HG03280 (cell line): ENCODE measurements around the gene RTF2.

Experiments used
- ATAC-seq: cut with Tn5 transposase; IDR thresholded peaks from one replicate; pipeline ENCODE4 v1.9.1; 2021; ENCODE audit warnings: mild to moderate bottlenecking, moderate library complexity; ENCODE audit not compliant: unreplicated experiment

Gene RTF2, protein sequence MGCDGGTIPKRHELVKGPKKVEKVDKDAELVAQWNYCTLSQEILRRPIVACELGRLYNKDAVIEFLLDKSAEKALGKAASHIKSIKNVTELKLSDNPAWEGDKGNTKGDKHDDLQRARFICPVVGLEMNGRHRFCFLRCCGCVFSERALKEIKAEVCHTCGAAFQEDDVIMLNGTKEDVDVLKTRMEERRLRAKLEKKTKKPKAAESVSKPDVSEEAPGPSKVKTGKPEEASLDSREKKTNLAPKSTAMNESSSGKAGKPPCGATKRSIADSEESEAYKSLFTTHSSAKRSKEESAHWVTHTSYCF

DNA sequence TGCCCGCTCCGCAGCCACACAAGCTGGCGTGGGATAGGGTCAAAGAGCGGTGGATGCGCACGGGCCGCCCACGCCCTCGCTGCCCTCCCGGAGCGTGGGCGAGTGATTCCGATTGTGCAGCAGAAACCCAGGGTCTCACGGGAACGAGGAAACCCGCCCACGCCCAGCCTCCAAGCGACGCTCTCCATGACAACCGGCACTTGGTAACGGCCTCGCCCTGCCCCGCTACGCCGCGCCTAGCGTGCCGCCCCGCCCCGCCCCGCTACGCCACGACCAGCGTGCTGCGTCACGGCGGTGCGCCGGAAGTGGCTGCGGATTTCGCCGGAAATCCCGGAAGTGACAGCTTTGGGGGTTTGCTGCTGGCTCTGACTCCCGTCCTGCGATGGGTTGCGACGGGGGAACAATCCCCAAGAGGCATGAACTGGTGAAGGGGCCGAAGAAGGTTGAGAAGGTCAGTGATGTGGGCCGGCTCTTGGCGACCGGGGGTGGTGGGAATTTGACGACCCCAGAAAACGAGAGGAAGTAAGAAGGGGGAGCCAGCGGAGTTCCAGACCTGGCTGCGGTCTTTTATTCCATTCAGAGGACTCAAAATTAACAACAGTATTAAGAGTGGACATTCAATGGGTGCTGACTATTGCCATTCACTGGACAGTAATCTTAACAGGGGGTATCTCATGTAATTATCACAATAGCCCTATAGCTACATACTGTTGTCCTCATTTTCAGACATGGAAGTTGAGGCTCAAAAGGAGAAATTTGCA lies at the start of gene RTF2:
Gene RTF2, plus strand, starts transcription at position 312 of the 761 bp plus-strand sequence. Its CDS starts 71 bp downstream, at position 383.
- peak; percentile 98 for ATAC-seq

DNA sequence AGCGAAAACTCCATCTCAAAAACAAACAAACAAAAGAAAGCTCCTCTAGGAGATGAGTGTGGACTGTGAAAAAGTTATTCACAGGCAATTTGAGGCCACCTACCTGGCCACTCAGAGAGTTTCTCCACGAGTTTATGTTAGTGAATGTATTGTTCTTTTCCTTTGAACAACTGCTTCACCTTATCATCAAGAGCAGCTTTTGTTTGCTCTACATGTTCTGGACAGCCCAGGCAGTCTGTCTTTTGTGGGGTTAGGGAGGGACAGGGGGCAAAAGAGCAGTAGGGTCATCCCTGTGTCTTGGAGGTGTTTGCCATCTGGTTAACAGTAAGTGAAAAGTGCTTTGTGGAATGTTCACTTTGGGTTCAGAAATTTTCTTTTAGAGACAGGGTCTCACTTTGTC lies 48.4 kb upstream of the RTF2 start:
- no peak for ATAC-seq

- ATAC-seq = no peak
Observed at GRCh38 chr20:56420940-56421688, 47.3 kb upstream of the RTF2 start.

DNA sequence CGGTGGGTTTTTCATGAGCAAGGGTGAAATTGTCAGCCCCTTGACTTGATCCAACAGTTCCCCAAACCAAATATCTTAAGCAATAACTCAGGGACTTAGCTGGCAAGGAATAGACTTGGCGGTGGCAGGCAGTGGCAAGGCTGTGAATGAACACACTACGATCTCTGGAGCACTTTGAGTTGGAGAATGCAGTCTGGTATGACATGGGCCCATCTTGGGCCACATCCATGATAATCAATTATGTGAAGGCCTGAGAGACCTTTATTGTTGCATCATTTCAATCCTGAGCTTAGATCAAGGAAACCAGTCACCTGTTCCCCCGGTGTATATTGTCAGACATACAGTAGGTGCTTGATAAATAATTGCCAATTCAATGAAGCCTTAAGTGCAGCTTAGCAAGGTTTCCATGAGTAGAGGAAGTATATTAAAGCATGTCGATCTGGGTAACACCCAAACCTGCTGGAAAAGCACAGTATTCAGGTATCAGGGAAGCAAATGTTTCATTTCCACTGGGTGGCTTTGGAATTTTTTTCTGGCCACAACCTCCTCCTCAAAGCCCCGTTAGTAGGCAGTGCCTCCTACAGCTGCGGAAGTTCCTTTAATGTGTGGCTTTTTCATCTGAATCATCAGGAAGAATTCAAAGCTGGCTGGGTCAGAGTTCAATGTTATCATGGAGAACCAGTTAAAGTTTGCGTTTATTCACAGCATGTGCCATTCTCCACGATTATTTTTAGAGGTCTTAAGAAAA lies 46.2 kb upstream of the RTF2 start:
- no peak for ATAC-seq

- no peak for ATAC-seq
Observed at GRCh38 chr20:56422824-56423189, 45.6 kb upstream of the RTF2 start.

DNA sequence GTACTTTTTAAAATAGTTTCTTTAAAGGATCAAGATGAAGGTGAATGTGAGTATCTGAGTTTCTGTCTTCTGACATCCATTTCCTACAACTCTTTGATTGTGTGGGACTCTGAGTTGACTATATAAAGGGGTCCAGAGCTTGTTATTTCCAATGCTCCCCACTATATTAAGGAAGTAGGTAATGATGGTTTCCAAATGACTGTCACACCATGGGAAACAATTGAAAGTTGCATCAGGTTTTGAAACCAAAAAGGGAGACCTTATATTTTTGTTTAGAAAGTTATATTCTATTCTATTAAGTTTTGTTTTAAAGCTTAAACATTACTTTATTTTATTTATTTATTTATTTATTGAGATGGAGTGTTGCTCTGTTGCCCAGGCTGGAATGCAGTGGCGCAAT lies 45.2 kb upstream of the RTF2 start:
- no peak for ATAC-seq

GRCh38 chr20:56423886-56424285 lies 44.5 kb upstream of the RTF2 start:
- ATAC-seq = no peak

GRCh38 chr20:56424931-56425330 lies 43.5 kb upstream of the RTF2 start:
- ATAC-seq = no peak

- no peak for ATAC-seq
Observed at GRCh38 chr20:56426026-56426425, 42.4 kb upstream of the RTF2 start.

- ATAC-seq = no peak
Observed at GRCh38 chr20:56426926-56427325, 41.5 kb upstream of the RTF2 start.

DNA sequence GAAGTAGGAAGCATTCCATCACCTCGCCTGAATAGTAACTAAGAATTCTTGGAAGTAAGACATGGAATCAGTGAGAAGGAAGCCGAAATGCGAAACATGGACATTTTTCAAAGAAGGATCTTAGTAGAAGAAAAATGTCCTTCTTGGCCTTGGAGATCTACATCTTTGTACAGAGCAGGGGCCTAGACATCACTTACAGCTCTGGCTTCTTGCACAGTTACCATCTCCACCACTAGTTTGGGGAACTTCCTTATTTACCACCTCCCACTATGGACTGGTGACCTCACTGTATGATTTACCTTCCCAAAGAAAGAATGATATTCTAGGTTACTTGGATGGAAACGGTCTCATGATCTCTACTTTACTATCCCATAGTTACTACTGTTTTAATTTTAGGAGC lies 40.6 kb upstream of the RTF2 start:
- ATAC-seq = no peak

DNA sequence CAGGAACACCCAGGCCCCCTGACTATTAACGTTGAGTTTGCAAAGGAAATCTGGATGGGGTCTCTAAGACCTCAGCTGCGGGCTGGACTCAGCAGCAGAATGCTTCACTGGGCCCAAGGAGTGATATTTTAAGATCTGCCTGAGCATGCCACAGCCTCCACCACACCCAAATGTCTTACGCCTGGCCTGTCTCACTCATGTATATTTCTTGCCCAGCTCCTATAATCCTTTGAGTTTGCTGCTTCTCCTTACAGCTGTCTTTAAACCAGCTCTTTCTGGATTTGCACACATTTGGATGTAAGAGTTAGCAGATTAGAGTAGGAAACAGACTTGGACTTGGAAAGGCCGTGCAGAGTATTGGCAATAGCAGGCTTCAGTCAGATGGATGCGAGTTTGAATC lies 40.0 kb upstream of the RTF2 start:
- ATAC-seq = no peak

- no peak for ATAC-seq
Observed at GRCh38 chr20:56428881-56429280, 39.5 kb upstream of the RTF2 start.

- ATAC-seq = no peak
Observed at GRCh38 chr20:56429502-56429901, 38.9 kb upstream of the RTF2 start.

DNA sequence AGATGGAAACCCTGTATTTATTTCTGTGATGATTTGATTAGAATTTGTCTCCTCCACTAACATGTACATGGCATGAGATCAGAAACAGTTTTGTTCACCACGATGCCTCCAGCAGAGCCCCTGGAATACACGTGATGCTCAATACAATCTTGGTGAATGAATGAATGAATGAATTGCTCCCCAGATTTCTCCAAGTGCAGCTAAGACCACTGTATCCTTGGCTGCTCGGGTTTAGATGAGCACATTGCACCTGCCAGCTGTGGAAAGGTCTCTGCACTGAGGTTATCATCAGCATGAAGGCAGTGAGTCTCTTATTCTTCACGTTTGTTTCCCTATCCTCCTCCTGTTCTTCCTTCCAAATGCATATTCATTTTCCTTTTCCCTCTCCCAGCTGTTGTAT lies 38.5 kb upstream of the RTF2 start:
- no peak for ATAC-seq

GRCh38 chr20:56430461-56430860 lies 38.0 kb upstream of the RTF2 start:
- ATAC-seq = no peak

DNA sequence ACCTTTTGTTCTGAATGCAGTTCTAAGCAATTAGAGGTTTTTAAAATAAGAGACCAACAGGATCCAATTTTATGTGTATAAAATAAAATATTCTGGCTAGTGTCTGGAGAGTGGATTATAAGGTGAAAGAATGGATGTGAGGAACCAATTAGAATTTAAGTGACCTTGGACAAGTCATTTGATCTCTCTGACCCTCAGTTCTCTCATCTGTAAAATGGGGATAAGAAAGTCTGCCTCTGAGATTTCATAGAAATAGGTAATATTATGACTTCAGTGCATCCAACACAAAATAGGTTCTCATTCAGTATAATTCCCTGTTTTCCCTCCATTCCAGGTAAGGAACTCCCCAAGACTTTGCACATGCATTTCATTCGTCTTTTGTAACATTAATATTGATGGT lies 37.5 kb upstream of the RTF2 start:
- ATAC-seq = no peak

- ATAC-seq = no peak
Observed at GRCh38 chr20:56431471-56431870, 37.0 kb upstream of the RTF2 start.

GRCh38 chr20:56433221-56433879 lies 35.1 kb upstream of the RTF2 start:
- no peak for ATAC-seq

GRCh38 chr20:56433880-56434255 lies 34.6 kb upstream of the RTF2 start:
- ATAC-seq = no peak
